GM08714 (cell line): ENCODE results near the gene MBP.

Experiments used
- H3K4me3 ChIP-seq: fragments of 200-500 bp; sonication (Bioruptor generic); 2 replicates; pipeline ENCODE4 v1.5.1; 2014; ENCODE audit warnings: mild to moderate bottlenecking, low read length, inconsistent platforms
- ZNF274 ChIP-seq: IDR thresholded peaks from 2 replicates; pipeline ENCODE4 v1.6.1; 2012; ENCODE audit warnings: mild to moderate bottlenecking, low read depth, low read length

The MBP gene

GRCh38 chr18:77161383-77161782, 28.8 kb upstream of the MBP start:
- no peak overlapping the region for H3K4me3 ChIP-seq
- TF ChIP-seq ZNF274, result no peak

DNA sequence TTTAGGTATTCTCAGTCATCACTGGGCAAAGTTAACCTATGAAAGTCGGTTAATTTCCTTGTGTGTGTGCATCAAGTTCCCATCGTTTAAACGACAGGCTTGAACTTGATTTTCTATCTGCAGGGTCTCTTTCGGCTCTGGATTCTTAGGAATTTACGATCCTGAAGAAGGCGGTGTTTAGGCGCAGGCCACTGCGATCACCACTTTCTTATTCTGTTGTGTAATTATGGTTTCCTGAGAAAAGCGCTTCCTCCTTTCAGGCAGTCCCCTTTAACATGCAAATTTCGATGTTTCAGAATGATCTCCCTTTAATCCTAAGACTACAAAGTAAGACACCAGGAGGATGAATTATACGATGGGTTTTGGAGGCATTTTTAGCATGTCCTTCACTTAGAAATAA, 27.9 kb upstream of the MBP start:
- no peak overlapping the region for H3K4me3 ChIP-seq
- TF ChIP-seq ZNF274, result no peak

GRCh38 chr18:77157312-77157711, 24.7 kb upstream of the MBP start:
- no peak for TF ChIP-seq ZNF274

DNA sequence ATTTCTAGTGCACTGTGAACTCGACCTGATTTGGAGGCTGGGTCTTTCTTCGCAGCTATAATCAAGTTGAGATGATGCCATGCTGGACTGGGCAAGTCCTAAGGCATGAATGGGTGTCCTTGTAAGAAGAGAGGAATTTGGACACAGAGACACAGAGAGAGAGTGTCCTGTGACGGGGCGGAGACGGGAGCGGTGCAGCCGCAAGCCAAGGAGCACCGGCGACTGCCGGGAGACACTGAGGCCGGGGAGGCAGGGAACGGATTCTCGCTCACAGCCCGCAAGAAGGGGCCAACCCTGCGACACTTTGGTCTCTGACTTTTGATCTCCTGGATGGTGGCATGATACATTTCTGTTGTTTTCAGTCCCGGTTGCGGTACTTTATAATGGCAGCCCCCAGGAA, 22.4 kb upstream of the MBP start:
- TF ChIP-seq ZNF274, result no peak
- no peak overlapping the region for H3K4me3 ChIP-seq

More at GRCh38 chr18:77157312-77157711, 24.7 kb upstream of the MBP start:
- H3K4me3 ChIP-seq, result no peak overlapping the region

GRCh38 chr18:77153404-77153803, 20.8 kb upstream of the MBP start:
- TF ChIP-seq ZNF274, result no peak
- no peak overlapping the region for H3K4me3 ChIP-seq

GRCh38 chr18:77151772-77152520, 19.4 kb upstream of the MBP start:
- no peak for TF ChIP-seq ZNF274
- H3K4me3 ChIP-seq, result no peak overlapping the region

DNA sequence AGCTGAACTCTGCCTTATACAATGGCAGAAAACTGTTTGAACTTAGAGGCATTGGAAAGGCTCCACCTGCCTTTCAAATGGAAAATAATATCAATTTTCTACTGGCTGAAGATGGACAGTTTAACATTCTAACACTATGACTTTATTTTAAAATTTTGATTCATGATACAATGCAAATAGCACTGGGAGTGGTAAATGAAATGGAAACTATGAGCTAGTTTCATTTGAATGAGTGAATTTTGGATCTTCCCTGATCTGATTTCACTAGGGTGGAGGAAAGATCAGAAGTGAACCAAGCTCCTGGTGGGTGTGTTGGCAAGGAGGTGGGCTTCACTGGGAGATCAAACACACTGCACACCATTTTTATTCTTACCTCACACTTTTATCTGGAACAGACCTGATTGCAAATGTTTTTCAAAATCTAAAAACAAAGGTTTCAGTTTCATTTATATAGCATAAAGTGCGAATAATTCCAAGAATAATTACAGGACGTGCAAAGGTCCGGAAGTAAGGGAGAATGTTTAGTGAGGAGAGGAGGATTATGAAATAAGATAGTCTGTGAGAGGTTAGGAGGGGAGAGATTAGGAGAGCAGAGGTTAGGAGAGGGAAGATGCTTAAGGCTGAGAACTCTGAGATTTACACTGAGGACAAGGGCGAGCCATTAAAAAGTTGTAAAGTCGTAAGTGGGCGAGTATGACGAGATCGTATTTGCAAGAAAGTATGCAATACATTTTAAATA, 18.6 kb upstream of the MBP start:
- no peak for TF ChIP-seq ZNF274
- no peak overlapping the region for H3K4me3 ChIP-seq

GRCh38 chr18:77150588-77150987, 18.0 kb upstream of the MBP start:
- H3K4me3 ChIP-seq, result no peak overlapping the region
- TF ChIP-seq ZNF274, result no peak

GRCh38 chr18:77148289-77148688, 15.7 kb upstream of the MBP start:
- H3K4me3 ChIP-seq, result no peak overlapping the region
- no peak for TF ChIP-seq ZNF274

- no peak for TF ChIP-seq ZNF274
- H3K4me3 ChIP-seq, result no peak overlapping the region
Measured at GRCh38 chr18:77147418-77147852, 14.9 kb upstream of the MBP start.

- TF ChIP-seq ZNF274, result no peak
- H3K4me3 ChIP-seq, result no peak overlapping the region
Measured at GRCh38 chr18:77146249-77147080, 13.9 kb upstream of the MBP start.

GRCh38 chr18:77145364-77145901, 12.8 kb upstream of the MBP start:
- no peak overlapping the region for H3K4me3 ChIP-seq
- TF ChIP-seq ZNF274, result no peak

GRCh38 chr18:77144451-77145118, 12.0 kb upstream of the MBP start:
- no peak overlapping the region for H3K4me3 ChIP-seq
- TF ChIP-seq ZNF274, result no peak

DNA sequence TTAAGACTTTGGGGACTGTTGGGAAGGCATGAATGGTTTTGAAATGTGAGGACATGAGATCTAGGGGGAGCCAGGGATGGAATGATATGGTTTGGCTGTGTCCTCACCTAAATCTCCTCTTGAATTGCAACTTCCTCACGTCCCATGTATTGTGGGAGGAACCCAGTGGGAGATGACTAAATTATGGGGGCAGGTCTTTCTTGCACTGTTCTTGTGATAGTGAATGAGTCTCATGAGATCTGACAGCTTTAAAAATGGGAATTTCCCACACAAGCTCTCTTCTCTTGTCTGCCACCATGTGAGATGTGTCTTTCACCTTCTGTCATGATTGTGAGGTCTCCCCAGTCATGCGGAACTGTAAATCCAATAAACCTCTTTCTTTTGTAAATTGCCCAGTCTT, 11.5 kb upstream of the MBP start:
- no peak for TF ChIP-seq ZNF274

DNA sequence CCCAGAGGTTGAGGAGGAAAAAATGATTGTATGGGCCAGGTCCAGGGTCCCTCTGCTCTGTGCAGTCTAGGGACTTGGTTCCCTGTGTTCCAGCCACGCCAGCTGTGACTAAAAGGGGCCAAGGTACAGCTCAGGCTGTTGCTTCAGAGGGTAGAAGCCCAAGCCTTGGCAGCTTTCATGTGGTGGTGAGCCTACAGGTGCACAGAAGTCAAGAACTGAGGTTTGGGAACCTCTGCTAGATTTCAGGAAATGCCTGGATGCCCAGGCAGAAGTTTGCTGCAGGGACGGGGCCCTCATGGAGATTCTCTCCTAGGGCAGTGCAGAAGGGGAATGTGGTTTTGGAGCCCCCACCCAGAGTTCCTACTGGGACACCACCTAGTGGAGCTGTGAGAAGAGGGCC, 10.6 kb upstream of the MBP start:
- TF ChIP-seq ZNF274, result no peak
- H3K4me3 ChIP-seq, result no peak overlapping the region

More for the DNA sequence above, 11.5 kb upstream of the MBP start:
- no peak overlapping the region for H3K4me3 ChIP-seq
